Loucy (cell line): Measurements from ENCODE around the gene CTNS.

Experiments
- H2AFZ ChIP-seq: fragments of 200-600 bp; sonication (generic); 2 replicates; pipeline ENCODE4 v1.6.0; 2016; ENCODE audit warnings: antibody characterized with exemption, mild to moderate bottlenecking, low read length, moderate library complexity
- H3F3A ChIP-seq: fragments of 200-600 bp; 2 replicates; pipeline ENCODE4 v1.6.0; 2016; ENCODE audit warnings: antibody characterized with exemption, low read depth, mild to moderate bottlenecking
- H3K27me3 ChIP-seq: fragments of 200-600 bp; sonication (generic); 2 replicates; pipeline ENCODE4 v1.6.1; 2014; ENCODE audit warnings: low read length, mild to moderate bottlenecking; ENCODE audit not compliant: insufficient read depth, poor library complexity, severe bottlenecking
- H3K36me3 ChIP-seq: fragments of 200-600 bp; sonication (generic); 2 replicates; pipeline ENCODE4 v1.6.1; 2016; ENCODE audit warnings: low read length; ENCODE audit not compliant: insufficient read depth
- H3K4me1 ChIP-seq: fragments of 200-600 bp; sonication (generic); 2 replicates; pipeline ENCODE4 v1.5.1; 2014; ENCODE audit warnings: low read length, mild to moderate bottlenecking; ENCODE audit not compliant: insufficient read depth, poor library complexity, severe bottlenecking
- H3K4me2 ChIP-seq: fragments of 200-600 bp; sonication (generic); 2 replicates; pipeline ENCODE4 v1.6.0; 2014; ENCODE audit warnings: antibody characterized with exemption, low read length, low read depth, mild to moderate bottlenecking; ENCODE audit not compliant: poor library complexity, severe bottlenecking
- H3K4me3 ChIP-seq: fragments of 200-600 bp; sonication (generic); 2 replicates; pipeline ENCODE4 v1.5.1; 2014; ENCODE audit warnings: low read length, mild to moderate bottlenecking, mixed read lengths; ENCODE audit not compliant: poor library complexity, severe bottlenecking
- H3K79me2 ChIP-seq: fragments of 200-600 bp; sonication (generic); 2 replicates; pipeline ENCODE4 v1.6.1; 2014; ENCODE audit warnings: low read length; ENCODE audit not compliant: insufficient read depth
- H3K9ac ChIP-seq: fragments of 200-600 bp; sonication (generic); 2 replicates; pipeline ENCODE4 v1.6.0; 2014; ENCODE audit warnings: mild to moderate bottlenecking, low read depth, low read length, moderate library complexity; ENCODE audit not compliant: poor library complexity, severe bottlenecking
- H3K9me2 ChIP-seq: fragments of 200-600 bp; sonication (generic); replicated peaks from 2 replicates; pipeline ENCODE4 v1.6.1; 2016; ENCODE audit warnings: low read depth, low read length, mixed read lengths
- H3K9me3 ChIP-seq: fragments of 200-600 bp; sonication (generic); 2 replicates; pipeline ENCODE4 v1.6.1; 2014; ENCODE audit warnings: mild to moderate bottlenecking, antibody characterized with exemption, low read length, low read depth; ENCODE audit not compliant: insufficient read depth
- H4K20me1 ChIP-seq: fragments of 200-600 bp; sonication (generic); 2 replicates; pipeline ENCODE4 v1.6.0; 2014; ENCODE audit warnings: antibody characterized with exemption, low read length, mild to moderate bottlenecking; ENCODE audit not compliant: insufficient read depth, poor library complexity, severe bottlenecking
- EZH2phosphoT487 ChIP-seq: fragments of 200-600 bp; IDR thresholded peaks from 2 replicates; pipeline ENCODE4 v1.6.1; 2018; ENCODE audit warnings: antibody characterized with exemption, mild to moderate bottlenecking, moderate library complexity, borderline replicate concordance
- TF ChIP-seq, protein P1 (sequence below): fragments of 200-600 bp; sonication (generic); conservative IDR thresholded peaks from 2 replicates; pipeline ENCODE4 v1.5.1; 2014; ENCODE audit warnings: mild to moderate bottlenecking, antibody characterized with exemption, low read length

Gene CTNS

GRCh38 chr17:3594051-3594800, 42.3 kb upstream of the CTNS start:
- no peaks in the 10 kb centered on the region for H3K27me3 ChIP-seq
- H3K9me3 ChIP-seq = no peaks in the 10 kb centered on the region
- no peaks in the 10 kb centered on the region for H3K4me1 ChIP-seq
- H3K4me3 ChIP-seq = no peak overlapping the region
- TF ChIP-seq, protein P1, sequence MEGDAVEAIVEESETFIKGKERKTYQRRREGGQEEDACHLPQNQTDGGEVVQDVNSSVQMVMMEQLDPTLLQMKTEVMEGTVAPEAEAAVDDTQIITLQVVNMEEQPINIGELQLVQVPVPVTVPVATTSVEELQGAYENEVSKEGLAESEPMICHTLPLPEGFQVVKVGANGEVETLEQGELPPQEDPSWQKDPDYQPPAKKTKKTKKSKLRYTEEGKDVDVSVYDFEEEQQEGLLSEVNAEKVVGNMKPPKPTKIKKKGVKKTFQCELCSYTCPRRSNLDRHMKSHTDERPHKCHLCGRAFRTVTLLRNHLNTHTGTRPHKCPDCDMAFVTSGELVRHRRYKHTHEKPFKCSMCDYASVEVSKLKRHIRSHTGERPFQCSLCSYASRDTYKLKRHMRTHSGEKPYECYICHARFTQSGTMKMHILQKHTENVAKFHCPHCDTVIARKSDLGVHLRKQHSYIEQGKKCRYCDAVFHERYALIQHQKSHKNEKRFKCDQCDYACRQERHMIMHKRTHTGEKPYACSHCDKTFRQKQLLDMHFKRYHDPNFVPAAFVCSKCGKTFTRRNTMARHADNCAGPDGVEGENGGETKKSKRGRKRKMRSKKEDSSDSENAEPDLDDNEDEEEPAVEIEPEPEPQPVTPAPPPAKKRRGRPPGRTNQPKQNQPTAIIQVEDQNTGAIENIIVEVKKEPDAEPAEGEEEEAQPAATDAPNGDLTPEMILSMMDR = no peak
- TF ChIP-seq EZH2phosphoT487 = no peak
- H4K20me1 ChIP-seq = no peaks in the 10 kb centered on the region
- no peaks in the 10 kb centered on the region for H3K9me2 ChIP-seq
- no peaks in the 10 kb centered on the region for H3F3A ChIP-seq
- H3K36me3 ChIP-seq = no peaks in the 10 kb centered on the region
- no peak overlapping the region for H3K9ac ChIP-seq
- no peak overlapping the region for H3K4me2 ChIP-seq
- H3K79me2 ChIP-seq = no peaks in the 10 kb centered on the region
- H2AFZ ChIP-seq = no peak overlapping the region

GRCh38 chr17:3594976-3595375, 41.6 kb upstream of the CTNS start:
- Histone ChIP-seq H4K20me1 (no peaks in the 10 kb centered on the region), H3K79me2 (no peaks in the 10 kb centered on the region), H3F3A (no peaks in the 10 kb centered on the region), H3K4me2 (no peak overlapping the region), H3K36me3 (no peaks in the 10 kb centered on the region), H3K4me1 (no peaks in the 10 kb centered on the region), H3K9me3 (no peaks in the 10 kb centered on the region), H3K4me3 (no peak overlapping the region), H3K27me3 (no peaks in the 10 kb centered on the region), H2AFZ (no peak overlapping the region), H3K9me2 (no peaks in the 10 kb centered on the region), H3K9ac (no peak overlapping the region)
- TF ChIP-seq, protein P1 = no peak
- no peak for TF ChIP-seq EZH2phosphoT487

DNA sequence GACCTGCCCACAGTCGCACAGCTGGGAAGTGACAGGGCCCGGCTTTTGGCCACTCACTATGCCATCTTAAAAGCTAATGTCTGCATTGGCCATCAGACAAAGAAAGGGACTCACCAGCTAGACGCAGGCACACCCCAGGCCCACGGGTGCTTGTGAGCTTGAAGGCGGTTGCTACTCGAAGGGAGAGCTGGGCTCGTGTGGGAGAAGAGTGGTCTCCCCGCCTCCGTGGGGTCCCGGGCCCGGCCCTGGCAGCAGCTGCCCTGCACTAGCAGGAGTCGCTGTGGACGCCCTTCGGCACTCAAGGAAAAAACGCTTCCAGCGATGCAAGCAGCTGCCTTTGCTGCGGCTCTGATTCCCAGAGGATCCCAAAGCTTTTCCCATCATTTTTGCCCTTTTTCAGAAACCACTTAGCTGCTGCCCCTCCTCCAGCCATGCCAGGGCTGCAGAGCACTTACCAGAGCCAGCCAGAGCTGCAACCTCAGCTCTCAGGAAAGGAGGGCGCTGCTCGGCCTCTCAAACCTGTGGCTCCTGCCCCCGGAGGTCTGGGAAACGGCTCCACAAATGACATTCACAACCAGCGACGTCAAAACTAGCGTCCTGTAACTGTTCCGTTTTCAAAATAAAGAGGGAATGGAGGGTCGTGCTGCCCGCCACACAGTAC, 39.6 kb upstream of the CTNS start:
- Histone ChIP-seq H3K4me3 (no peak overlapping the region), H4K20me1 (no peaks in the 10 kb centered on the region), H3K4me2 (no peak overlapping the region), H3K4me1 (no peaks in the 10 kb centered on the region), H3K9ac (no peak overlapping the region), H3K9me2 (no peaks in the 10 kb centered on the region), H3K36me3 (no peaks in the 10 kb centered on the region), H3K9me3 (no peaks in the 10 kb centered on the region), H3K79me2 (no peaks in the 10 kb centered on the region), H3F3A (no peaks in the 10 kb centered on the region), H2AFZ (no peak overlapping the region), H3K27me3 (no peaks in the 10 kb centered on the region)
- TF ChIP-seq EZH2phosphoT487 = no peak
- TF ChIP-seq, protein P1 = no peak
